ENCODE measurements around the gene F2R. TPM values are rescaled to one million over a fixed set of nuclear protein-coding genes. Genes with fewer than 3 reads are reported as not detected.
A peak's percentile ranks its signal among the peaks of the same experiment; 100 is the strongest.

F2R gene
- total and polyA plus RNA-seq, 2 of the 4 experiments (the other 2 are of a cell fraction), result 85.7 to 147 TPM

- BruUV-seq (replicated peaks), result no TSS peak
- WGBS, 2 experiments (ENCODE audit: extremely low coverage in 2 of 2, insufficient read length in 1 of 2), result no CpG with 5 or more reads among the region's 3 CpGs
- H3K14ac ChIP-seq (replicated peaks; ENCODE audit: low read depth, low read length), result peak overlapping the region; percentile 98
- H2AK9ac ChIP-seq (replicated peaks; ENCODE audit: low read depth, low read length, poor library complexity), result peak overlapping the region; percentile 79
- no peaks in the 10 kb centered on the region for H3K36me3 ChIP-seq (ENCODE audit: control insufficient read depth, insufficient read depth, low read length)
- peak overlapping the region; percentile 99 for H2BK20ac ChIP-seq (ENCODE audit: low read depth, low read length)
- H4K5ac ChIP-seq (ENCODE audit: low read depth, low read length), result peak overlapping the region; percentile 99
- POLR2A ChIA-PET (ENCODE audit: unreplicated experiment), result interaction anchor here (0.6 to 1.2 kb wide), 3 partner anchors 11 to 15 kb away, joined by 3 to 8 read pairs (median 3); no protein-coding TSS in a partner anchor
- CTCF ChIA-PET, result interaction anchor here (0.9 to 1.3 kb wide), 3 partner anchors 21 to 88 kb away, joined by 3 to 5 read pairs (median 4); no protein-coding TSS in a partner anchor
- no peaks in the 10 kb centered on the region for H3K9me3 ChIP-seq (ENCODE audit: control insufficient read depth, insufficient read depth, low read length)
- H3K4me3 ChIP-seq (ENCODE audit: insufficient read depth, low read depth, low read length), result no peak overlapping the region
- intact Hi-C loops (cut with micrococcal nuclease), result no loop called here
- H3K56ac ChIP-seq (ENCODE audit: extremely low read depth, insufficient read depth, low read length), result peak overlapping the region; percentile 99
- H3K4me2 ChIP-seq (ENCODE audit: low read depth, low read length), result peak overlapping the region; percentile 30
- dilution Hi-C loops (cut with HindIII; ENCODE audit: low sequenced_read_pairs, unreplicated experiment), result no loop called here
- H2BK15ac ChIP-seq (ENCODE audit: low read depth, low read length), result peak overlapping the region; percentile 96
- peaks cover 0 to 8% of the 10 kb centered on the region in 2 experiments; a peak in 2 of 4 replicates for H3K79me1 ChIP-seq (ENCODE audit: low read depth in 1 of 2, low read length in 2 of 2)
- H4K20me1 ChIP-seq (ENCODE audit: insufficient read depth, low read length), result no peaks in the 10 kb centered on the region
- H2BK5ac ChIP-seq (ENCODE audit: low read depth, low read length, poor library complexity, severe bottlenecking), result peak overlapping the region; percentile 98
- in situ Hi-C loops (cut with MboI; ENCODE audit: low sequenced_read_pairs), result no loop called here
- peak overlapping the region; percentile 97 for H3K4ac ChIP-seq (ENCODE audit: low read depth, low read length)
- ATAC-seq (ENCODE audit: low read depth), result no peak; the same call in none of the 2 replicates
- no peak overlapping the region for H2AFZ ChIP-seq (replicated peaks; ENCODE audit: low read length, poor library complexity)
- TF ChIP-seq MAFK (IDR thresholded peaks at IDR 0.05; ENCODE audit: low read depth, low read length), result no peak
- TF ChIP-seq FOS (IDR thresholded peaks at IDR 0.05; ENCODE audit: low read depth, low read length), result no peak
- TF ChIP-seq NFE2L2 (IDR thresholded peaks at IDR 0.05; ENCODE audit: low read depth, low read length), result no peak
- TF ChIP-seq CHD1 (IDR thresholded peaks at IDR 0.05; ENCODE audit: low read depth, low read length), result no peak
- TF ChIP-seq CEBPB (IDR thresholded peaks at IDR 0.05; ENCODE audit: low read depth, low read length), result no peak
- TF ChIP-seq MXI1 (IDR thresholded peaks at IDR 0.05; ENCODE audit: borderline replicate concordance, low read depth, low read length), result no peak
- TF ChIP-seq SMC3 (IDR thresholded peaks at IDR 0.05; ENCODE audit: low read depth, low read length), result no peak
- TF ChIP-seq POLR2A (IDR thresholded peaks at IDR 0.05; ENCODE audit: low read depth, low read length), result no peak
- DNase-seq, result no peak
- peak overlapping the region; percentile 56 for H3K9ac ChIP-seq (ENCODE audit: low read depth, low read length)
- peak overlapping the region; percentile 95 for H2AK5ac ChIP-seq (ENCODE audit: low read depth, low read length)
- H3K27ac ChIP-seq (ENCODE audit: insufficient read depth, low read length), result peak overlapping the region; percentile 100
- H3K4me1 ChIP-seq (ENCODE audit: control insufficient read depth, insufficient read depth, low read length), result peaks cover 25% of the 10 kb centered on the region
- peak overlapping the region; percentile 96 for H4K91ac ChIP-seq (ENCODE audit: insufficient read depth, low read depth, low read length)
- H3K23ac ChIP-seq (ENCODE audit: low read depth, low read length), result peak overlapping the region; percentile 97
- H4K8ac ChIP-seq (ENCODE audit: low read depth in 2 of 2, low read length in 2 of 2), result peak overlapping the region; percentile 96 to 99
- no peaks in the 10 kb centered on the region for H3K27me3 ChIP-seq (ENCODE audit: control insufficient read depth, insufficient read depth, low read length)
- H3K9me1 ChIP-seq (ENCODE audit: insufficient read depth, low read length), result peaks cover 11% of the 10 kb centered on the region; the same call in 1 of the 2 replicates
- peak overlapping the region; percentile 99 for H2BK120ac ChIP-seq (ENCODE audit: low read depth, low read length)
- peak overlapping the region; percentile 100 for H3K18ac ChIP-seq (ENCODE audit: low read depth, low read length)
These were observed 25.8 kb upstream of the F2R start for GRCh38 chr5:76690037-76690679.

Measured in IMR-90 (cell line).